NT2/D1 (cell line): Measurements from ENCODE around the gene FRMD3.

Experiments used
- DNase-seq: peaks from one replicate; pipeline ENCODE4 v3.0.0-alpha.2; 2011; ENCODE audit warnings: low read depth, low spot score
- H3K27me3 ChIP-seq: 2 replicates; pipeline ENCODE4 v1.6.0; 2011; ENCODE audit warnings: mild to moderate bottlenecking; ENCODE audit not compliant: insufficient read length, insufficient read depth
- H3K36me3 ChIP-seq: 2 replicates; pipeline ENCODE4 v1.6.1; 2011; ENCODE audit warnings: mild to moderate bottlenecking, low read length, mixed read lengths; ENCODE audit not compliant: insufficient read depth, insufficient read length
- H3K4me1 ChIP-seq: 2 replicates; pipeline ENCODE4 v1.5.1; 2011; ENCODE audit not compliant: insufficient read depth, insufficient read length
- H3K4me3 ChIP-seq: 2 replicates; pipeline ENCODE4 v1.5.1; 2011; ENCODE audit warnings: low read depth; ENCODE audit not compliant: insufficient read length
- H3K9ac ChIP-seq: 2 replicates; pipeline ENCODE4 v1.6.0; 2011; ENCODE audit warnings: low read depth; ENCODE audit not compliant: insufficient read length
- H3K9me3 ChIP-seq: 2 replicates; pipeline ENCODE4 v1.5.1; 2011; ENCODE audit warnings: mild to moderate bottlenecking, low read length; ENCODE audit not compliant: insufficient read depth
- SUZ12 ChIP-seq: IDR thresholded peaks from 2 replicates; pipeline ENCODE4 v1.6.1; 2011; ENCODE audit not compliant: insufficient read length, insufficient read depth; ENCODE audit errors: extremely low read depth
- YY1 ChIP-seq: IDR thresholded peaks from 2 replicates; pipeline ENCODE4 v1.6.1; 2011; ENCODE audit not compliant: insufficient read length, insufficient read depth
- ZNF274 ChIP-seq: IDR thresholded peaks from 2 replicates; pipeline ENCODE4 v1.6.1; 2011; ENCODE audit warnings: mild to moderate bottlenecking, low read depth, low read length

FRMD3 gene

DNA sequence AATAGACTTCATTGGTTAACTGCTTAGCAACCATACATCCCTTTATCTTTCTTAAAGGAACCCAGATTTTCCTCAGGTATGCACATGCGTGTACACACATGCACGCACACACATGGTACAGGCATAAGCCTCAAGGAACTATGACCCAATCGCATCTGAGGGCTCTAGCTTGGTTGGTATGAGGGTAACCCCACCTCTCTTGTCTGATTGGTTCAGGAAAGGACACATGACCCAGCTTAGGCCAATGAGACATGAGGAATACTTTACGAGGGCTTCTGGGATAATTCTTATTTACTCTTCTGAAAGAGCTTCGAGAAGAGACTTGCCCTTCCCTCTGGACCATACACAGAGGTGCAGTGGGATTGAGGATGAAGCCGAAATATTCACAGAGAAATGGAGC, 141.9 kb downstream of the FRMD3 start:
- Histone ChIP-seq H3K27me3 (no peaks in the 10 kb centered on the region), H3K36me3 (no peaks in the 10 kb centered on the region)

GRCh38 chr9:83392228-83392627, 146.0 kb downstream of the FRMD3 start:
- no peak for TF ChIP-seq ZNF274
- no peak for TF ChIP-seq YY1
- TF ChIP-seq SUZ12, result no peak
- Histone ChIP-seq H3K4me3 (no peak overlapping the region), H3K9me3 (no peaks in the 10 kb centered on the region), H3K27me3 (no peaks in the 10 kb centered on the region), H3K4me1 (no peaks in the 10 kb centered on the region), H3K36me3 (no peaks in the 10 kb centered on the region), H3K9ac (no peak overlapping the region)
- no peak for DNase-seq

More for the DNA sequence above, 141.9 kb downstream of the FRMD3 start:
- no peak overlapping the region for H3K4me3 ChIP-seq
- H3K4me1 ChIP-seq, result no peaks in the 10 kb centered on the region
- DNase-seq, result no peak
- TF ChIP-seq ZNF274, result no peak
- TF ChIP-seq SUZ12, result no peak
- no peak for TF ChIP-seq YY1
- peaks cover 6% of the 10 kb centered on the region for H3K9me3 ChIP-seq
- no peak overlapping the region for H3K9ac ChIP-seq

DNA sequence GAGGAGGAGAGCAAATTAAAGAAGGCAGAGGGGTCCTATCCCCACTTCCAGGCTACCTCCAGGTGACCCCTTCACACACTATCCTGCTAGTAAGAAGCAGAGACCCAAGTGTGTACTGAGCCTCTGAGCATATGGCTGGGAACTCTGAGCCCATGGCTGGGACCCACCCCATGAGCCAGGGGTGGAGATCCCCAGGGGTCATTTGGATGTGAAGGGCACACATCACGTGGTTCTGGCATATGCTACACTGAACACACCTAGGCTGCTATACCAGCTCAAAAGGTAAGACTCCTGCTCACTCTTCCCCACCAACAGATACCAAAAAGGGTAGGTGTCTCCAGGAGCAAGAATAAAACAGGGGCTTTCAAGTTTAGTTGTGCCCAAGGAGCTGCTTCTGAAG, 149.9 kb downstream of the FRMD3 start:
- no peak for DNase-seq
- Histone ChIP-seq H3K9ac (no peak overlapping the region), H3K4me1 (no peaks in the 10 kb centered on the region), H3K4me3 (no peak overlapping the region), H3K9me3 (peaks cover 4% of the 10 kb centered on the region; the same call in 1 of the 2 replicates), H3K36me3 (no peaks in the 10 kb centered on the region), H3K27me3 (no peaks in the 10 kb centered on the region)
- TF ChIP-seq YY1 (no peak), SUZ12 (no peak), ZNF274 (no peak)

- no peaks in the 10 kb centered on the region for H3K27me3 ChIP-seq
- H3K9ac ChIP-seq, result no peak overlapping the region
- DNase-seq, result no peak
- H3K4me1 ChIP-seq, result no peaks in the 10 kb centered on the region
- no peak overlapping the region for H3K4me3 ChIP-seq
- peaks cover 12% of the 10 kb centered on the region; the same call in 1 of the 2 replicates for H3K9me3 ChIP-seq
- H3K36me3 ChIP-seq, result no peaks in the 10 kb centered on the region
- TF ChIP-seq ZNF274 (no peak), SUZ12 (no peak), YY1 (no peak)
Observed at GRCh38 chr9:83387401-83388185, 150.6 kb downstream of the FRMD3 start.

- no peak overlapping the region for H3K9ac ChIP-seq
- DNase-seq, result no peak
- no peaks in the 10 kb centered on the region for H3K36me3 ChIP-seq
- H3K4me3 ChIP-seq, result no peak overlapping the region
- H3K27me3 ChIP-seq, result no peaks in the 10 kb centered on the region
- no peaks in the 10 kb centered on the region for H3K4me1 ChIP-seq
- H3K9me3 ChIP-seq, result peaks cover 15% of the 10 kb centered on the region; the same call in 1 of the 2 replicates
- TF ChIP-seq YY1, result no peak
- no peak for TF ChIP-seq SUZ12
- no peak for TF ChIP-seq ZNF274
Observed at GRCh38 chr9:83385317-83385716, 152.9 kb downstream of the FRMD3 start.

DNA sequence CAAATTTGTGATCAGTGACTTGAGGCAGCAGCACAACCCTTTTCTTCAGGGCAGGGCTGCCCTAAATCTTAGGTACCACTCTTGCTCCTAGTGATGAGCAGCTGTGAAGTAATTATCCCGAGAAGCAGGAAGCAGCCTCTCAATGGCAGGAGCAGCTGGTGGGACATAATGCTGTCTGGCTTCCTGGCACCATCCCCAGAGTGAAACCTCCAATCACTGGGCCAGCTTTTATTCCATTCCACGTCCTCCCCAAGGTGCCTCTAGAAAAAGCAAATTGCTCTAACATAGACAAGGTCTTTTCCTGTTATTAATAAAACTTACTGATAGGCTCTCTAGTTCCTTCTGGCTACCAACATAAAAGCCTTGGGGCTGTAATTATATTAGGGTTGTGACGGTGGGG, 154.0 kb downstream of the FRMD3 start:
- Histone ChIP-seq H3K4me1 (no peaks in the 10 kb centered on the region), H3K9ac (no peak overlapping the region), H3K9me3 (peaks cover 15% of the 10 kb centered on the region; the same call in 1 of the 2 replicates), H3K27me3 (no peaks in the 10 kb centered on the region), H3K36me3 (no peaks in the 10 kb centered on the region), H3K4me3 (no peak overlapping the region)
- TF ChIP-seq ZNF274 (no peak), YY1 (no peak), SUZ12 (no peak)
- DNase-seq, result no peak

- H3K4me1 ChIP-seq, result no peaks in the 10 kb centered on the region
- no peak overlapping the region for H3K4me3 ChIP-seq
- no peaks in the 10 kb centered on the region for H3K27me3 ChIP-seq
- H3K9ac ChIP-seq, result no peak overlapping the region
- DNase-seq, result no peak
- TF ChIP-seq YY1 (no peak), SUZ12 (no peak), ZNF274 (no peak)
- peaks cover 15% of the 10 kb centered on the region; the same call in 1 of the 2 replicates for H3K9me3 ChIP-seq
- no peaks in the 10 kb centered on the region for H3K36me3 ChIP-seq
Observed at GRCh38 chr9:83383034-83383433, 155.2 kb downstream of the FRMD3 start.
